K562 (cell line): ENCODE data around the gene HEATR9. TPM values are rescaled to one million over a fixed set of nuclear protein-coding genes. Genes with fewer than 3 reads are reported as not detected.

Experiments used
- ATAC-seq: fragments of 200-7000 bp; cut with Tn5 transposase; 3 replicates; pipeline ENCODE4 v1.9.1; 2020; ENCODE audit warnings: moderate library complexity
- BruUV-seq: library from RNA; stranded (reverse); fragments of 400-500 nt; replicated peaks from 2 replicates; lab custom pipeline; 2021; lab: Mats Ljungman, UMichigan
- CTCF ChIA-PET: fragments of 300-600 bp; formaldehyde crosslinking; extraction: SDS; loops from one replicate; lab custom pipeline; 2021; ENCODE audit warnings: low intra/inter-chr PET ratio; lab: Yijun Ruan, JAX
- POLR2A ChIA-PET: fragments of 300-600, 350-650 bp; sonication (Branson Sonifier 250); formaldehyde crosslinking; extraction: SDS; loops from one replicate; lab custom pipeline; 2021; ENCODE audit warnings: antibody characterized with exemption, inconsistent platforms; lab: Yijun Ruan, JAX
- DNase-seq, 4 experiments: peaks; one replicate each; pipeline versions ENCODE4 v3.0.0 to v3.0.0-alpha.2; 2011 to 2018; ENCODE audit warnings: low spot score in 3 of 4, mixed read lengths in 3 of 4; ENCODE audit errors: extremely low read depth in 1 of 4
- FAIRE-seq: peaks from 2 replicates; lab custom pipeline; 2011; peaks lifted over from hg19 to GRCh38; lab: Jason Lieb, UNC
- H2AFZ ChIP-seq: 2 replicates; pipeline ENCODE4 v1.6.0; 2011; ENCODE audit warnings: low read depth, low read length, control low read depth, inconsistent platforms
- H3K27ac ChIP-seq: fragments of 200-600 bp; 3 replicates; pipeline ENCODE4 v1.8.0; 2011; ENCODE audit warnings: low read depth, mild to moderate bottlenecking, control low read depth, inconsistent platforms, low read length, moderate library complexity, mixed read lengths; ENCODE audit errors: extremely low read depth
- H3K27me3 ChIP-seq, 2 experiments: fragments of 300-600 bp in 1 of 2; 2 replicates in 1 of 2; 3 replicates in 1 of 2; pipeline versions ENCODE4 v1.6.0 to v1.8.0; 2011; ENCODE audit warnings: inconsistent platforms in 2 of 2, low read length in 2 of 2, mild to moderate bottlenecking in 1 of 2, mixed read lengths in 1 of 2, moderate library complexity in 1 of 2; ENCODE audit not compliant: control insufficient read depth in 2 of 2, insufficient read depth in 2 of 2
- H3K36me3 ChIP-seq: fragments of 300-600 bp; 3 replicates; pipeline ENCODE4 v1.8.0; 2011; ENCODE audit warnings: mild to moderate bottlenecking, low read length, inconsistent platforms; ENCODE audit not compliant: control insufficient read depth, insufficient read depth
- H3K4me1 ChIP-seq, 2 experiments: fragments of 200-600 bp in 1 of 2; replicated peaks in 1 of 2; 2 replicates in 1 of 2; 3 replicates in 1 of 2; pipeline versions ENCODE4 v1.5.1 to v1.8.0; 2011; ENCODE audit warnings: inconsistent platforms in 2 of 2, low read length in 2 of 2, mild to moderate bottlenecking in 1 of 2, mixed read lengths in 1 of 2, moderate library complexity in 1 of 2; ENCODE audit not compliant: control insufficient read depth in 2 of 2, insufficient read depth in 2 of 2
- H3K4me2 ChIP-seq: 2 replicates; pipeline ENCODE4 v1.6.1; 2011; ENCODE audit warnings: low read length, control low read depth, inconsistent platforms, mixed read lengths; ENCODE audit not compliant: insufficient read depth
- H3K4me3 ChIP-seq: fragments of 200-600 bp; sonication (generic), shearing (Covaris generic); 2 replicates; pipeline ENCODE4 v1.5.1; 2016; ENCODE audit warnings: control low read depth, inconsistent platforms
- H3K79me2 ChIP-seq: fragments of 200-600 bp; 3 replicates; pipeline ENCODE4 v1.8.0; 2011; ENCODE audit warnings: low read length, inconsistent platforms; ENCODE audit not compliant: control insufficient read depth, insufficient read depth
- H3K9ac ChIP-seq, 2 experiments: 2 replicates each; pipeline versions ENCODE4 v1.6.0 to v1.6.1; 2011; ENCODE audit warnings: low read depth in 2 of 2, low read length in 2 of 2, control low read depth in 1 of 2, inconsistent platforms in 1 of 2, mild to moderate bottlenecking in 1 of 2, mixed read lengths in 1 of 2; ENCODE audit not compliant: insufficient read depth in 1 of 2
- H3K9me1 ChIP-seq: one replicate; pipeline ENCODE4 v1.6.0; 2011; ENCODE audit warnings: inconsistent platforms, mild to moderate bottlenecking, low read length, moderate library complexity; ENCODE audit not compliant: control insufficient read depth, insufficient read depth
- H3K9me3 ChIP-seq: replicated peaks from 2 replicates; pipeline ENCODE4 v1.5.1; 2011; ENCODE audit warnings: low read depth, low read length, inconsistent platforms; ENCODE audit not compliant: control insufficient read depth, insufficient read depth
- H4K20me1 ChIP-seq: replicated peaks from 2 replicates; pipeline ENCODE4 v1.6.1; 2011; ENCODE audit warnings: low read length, inconsistent platforms, mixed read lengths; ENCODE audit not compliant: control insufficient read depth, insufficient read depth
- ELF2 ChIP-seq: fragments of 250-450 bp; sonication (Bioruptor Pico); IDR thresholded peaks from 2 replicates; pipeline ENCODE4 v1.5.0; 2021; ENCODE audit warnings: mild to moderate bottlenecking
- LCOR ChIP-seq: sonication (generic); formaldehyde crosslinking; IDR thresholded peaks from 2 replicates; pipeline ENCODE4 v1.8.0; 2022; ENCODE audit warnings: mild to moderate bottlenecking, missing genetic modification reagents
- MCM2 ChIP-seq: fragments of 450-650 bp; IDR thresholded peaks from 2 replicates; pipeline ENCODE4 v1.6.1; 2017; ENCODE audit warnings: low read depth, mild to moderate bottlenecking
- NCOA2 ChIP-seq, 2 experiments: fragments of 450-650 bp; IDR thresholded peaks; 2 replicates each; pipeline ENCODE4 v1.6.1; 2018; ENCODE audit warnings: mild to moderate bottlenecking in 2 of 2, moderate library complexity in 1 of 2; ENCODE audit not compliant: partially characterized antibody in 2 of 2
- PCBP2 ChIP-seq: fragments of 200-400 bp; formaldehyde crosslinking; IDR thresholded peaks from 2 replicates; pipeline ENCODE4 v1.6.1; 2018; ENCODE audit warnings: low read length, low read depth, mild to moderate bottlenecking, moderate library complexity; ENCODE audit not compliant: poor library complexity, severe bottlenecking
- POLR2G ChIP-seq: fragments of 200-400 bp; formaldehyde crosslinking; IDR thresholded peaks from 2 replicates; pipeline ENCODE4 v1.6.1; 2017; ENCODE audit warnings: low read depth, mild to moderate bottlenecking, antibody characterized with exemption, low read length, moderate library complexity
- RBM25 ChIP-seq: fragments of 200-400 bp; formaldehyde crosslinking; IDR thresholded peaks from 2 replicates; pipeline ENCODE4 v1.6.1; 2018; ENCODE audit warnings: low read length, low read depth, moderate library complexity; ENCODE audit not compliant: severe bottlenecking
- SREBF1 ChIP-seq: fragments of 150-350 bp; IDR thresholded peaks from 2 replicates; pipeline ENCODE4 v1.6.1; 2014; ENCODE audit warnings: antibody characterized with exemption, low read depth, low read length, borderline replicate concordance
- WGBS: fragments of 100-300 bp; shearing (Covaris generic); methylation state at CpG from one replicate; pipeline ENCODE4 v1.1.6; 2016; ENCODE audit warnings: low coverage, mixed read lengths; ENCODE audit not compliant: insufficient coverage; ENCODE audit errors: missing lambda C conversion rate; 5-methylcytosine and 5-hydroxymethylcytosine counted together
- in situ Hi-C: fragments of 300-500 bp; cut with MboI; formaldehyde crosslinking; loops from 4 replicates; pipeline ENCODE4 v1.15.0; 2018; ENCODE audit warnings: inconsistent platforms, mixed read lengths
- intact Hi-C: fragments of 100-400 bp; cut with micrococcal nuclease; formaldehyde crosslinking; loops from 2 replicates; pipeline ENCODE4 v1.14.2; 2022
- polyA plus RNA-seq, 8 experiments: library from polyadenylated mRNA; depleted of rRNA in 4 of 8; stranded (reverse) in 5 of 8; unstranded in 3 of 8; fragments of >200 nt; fragmentation: Nextera tagmentation in 2 of 8; fragmentation: Illumina TruSeq in 1 of 8; extraction: Ambion mirVana in 2 of 8; extraction: Trizol in 1 of 8; gene quantifications; 2 replicates each; pipeline versions ENCODE4 v1.2.1 to v1.2.3, GENCODE V29; 2011 to 2014; ENCODE audit warnings: inconsistent platforms in 1 of 8, missing spikeins in 1 of 8
- total RNA-seq, 7 experiments: library from RNA; depleted of rRNA in 6 of 7; stranded (reverse); fragments of >200 nt in 6 of 7; fragmentation: Illumina TruSeq in 2 of 7; extraction: Trizol in 2 of 7; gene quantifications; 2 replicates each; pipeline versions ENCODE4 v1.2.1 to v1.2.3, GENCODE V29; 2011 to 2021; ENCODE audit warnings: low replicate concordance in 1 of 7

Gene HEATR9
- total and polyA plus RNA-seq, 9 of the 15 experiments (the other 6 are each of a cell fraction or from before 2014, with no cell fraction given): not detected

- intact Hi-C loops: loop anchor here (5.0 to 10.0 kb wide), 2 partner anchors 96 to 229 kb away; partner anchors contain the start of gene LYZL6
- CTCF ChIA-PET: no interaction called here
- H4K20me1 ChIP-seq: no peaks in the 10 kb centered on the region
- H3K9ac ChIP-seq: no peak overlapping the region
- peak; percentile 73 for TF ChIP-seq RBM25
- 0 out of 2 replicates have a peak, but pooled peaks have one; percentile 42 for TF ChIP-seq ELF2 (CRISPR knock-in tag)
- TF ChIP-seq MCM2: no peak
- TF ChIP-seq, all 486 proteins: peak for 2
- H3K79me2 ChIP-seq: no peaks in the 10 kb centered on the region
- ATAC-seq: no peak
- H3K9me1 ChIP-seq: no peaks in the 10 kb centered on the region
- POLR2A ChIA-PET: interaction anchor here (1.0 to 2.8 kb wide), 5 partner anchors 11 to 36 kb away, joined by 3 to 19 read pairs (median 4); no protein-coding TSS in a partner anchor
- H3K4me2 ChIP-seq: no peak overlapping the region
- no TSS peak for BruUV-seq
- H2AFZ ChIP-seq: no peak overlapping the region
- peaks cover 80% of the 10 kb centered on the region for H3K36me3 ChIP-seq
- no peak overlapping the region for H3K27ac ChIP-seq
- DNase-seq: no peak
- H3K9me3 ChIP-seq: no peaks in the 10 kb centered on the region
- H3K27me3 ChIP-seq: no peaks in the 10 kb centered on the region
- no peaks in the 10 kb centered on the region for H3K4me1 ChIP-seq
- in situ Hi-C loops: no loop called here
- no peak overlapping the region for H3K4me3 ChIP-seq
- WGBS: 87% methylated on average over 3 of the region's 3 CpGs
- no peak for FAIRE-seq
These were observed 22.5 kb downstream of the HEATR9 start for GRCh38 chr17:35846055-35846809.

GRCh38 chr17:35844547-35844946 lies 24.1 kb downstream of the HEATR9 start:
- intact Hi-C loops (loop anchor here (10.0 kb wide), 1 partner anchor 230 kb away; no protein-coding TSS in a partner anchor), in situ Hi-C loops (no loop called here)
- BruUV-seq: TSS peak; percentile 97
- no peaks in the 10 kb centered on the region for H3K79me2 ChIP-seq
- no peaks in the 10 kb centered on the region for H4K20me1 ChIP-seq
- H3K4me1 ChIP-seq: no peaks in the 10 kb centered on the region
- H3K36me3 ChIP-seq: peaks cover 89% of the 10 kb centered on the region
- ChIA-PET CTCF (no interaction called here), POLR2A (no interaction called here)
- H3K27me3 ChIP-seq: no peaks in the 10 kb centered on the region
- H2AFZ ChIP-seq: no peak overlapping the region
- H3K4me3 ChIP-seq: no peak overlapping the region
- H3K9ac ChIP-seq: 0 out of 4 replicates have a peak overlapping the region, but pooled peaks of 1 of the 2 experiments have one; percentile 20
- no peak for DNase-seq
- H3K4me2 ChIP-seq: no peak overlapping the region
- 96% methylated on average over 17 of the region's 19 CpGs for WGBS
- H3K9me3 ChIP-seq: no peaks in the 10 kb centered on the region
- no peak overlapping the region for H3K27ac ChIP-seq
- no peak for FAIRE-seq
- ATAC-seq: no peak
- H3K9me1 ChIP-seq: no peaks in the 10 kb centered on the region
- no peak for TF ChIP-seq NCOA2 (IDR thresholded peaks at IDR 0.05; ENCODE audit: partially characterized antibody in 2 of 2)
- TF ChIP-seq POLR2G: peak; percentile 46; the same call in 1 of the 2 replicates
- TF ChIP-seq PCBP2: no peak
- no peak for TF ChIP-seq LCOR
- TF ChIP-seq SREBF1: no peak
